SK-N-SH treated with all-trans-retinoic acid at 6 μM for 48 hours (cell line): ENCODE data around the gene PLXNC1.

Experiments
- CSDC2 ChIP-seq: fragments of 250-450 bp; sonication (Bioruptor Pico); IDR thresholded peaks from 2 replicates; pipeline ENCODE4 v1.5.0; 2020; ENCODE audit warnings: mild to moderate bottlenecking, moderate library complexity
- ESRRG ChIP-seq: fragments of 250-450 bp; sonication (Bioruptor Pico); IDR thresholded peaks from 2 replicates; pipeline ENCODE4 v1.6.1; 2021; ENCODE audit warnings: mild to moderate bottlenecking
- RARB ChIP-seq: fragments of 250-450 bp; sonication (Bioruptor Pico); IDR thresholded peaks from 2 replicates; pipeline ENCODE4 v1.8.0; 2021; ENCODE audit warnings: mild to moderate bottlenecking, moderate library complexity
- ZNF565 ChIP-seq: fragments of 450-650 bp; formaldehyde crosslinking; conservative IDR thresholded peaks from 2 replicates; pipeline ENCODE4 v1.5.0; 2020; ENCODE audit warnings: low read depth, mild to moderate bottlenecking, moderate library complexity

DNA sequence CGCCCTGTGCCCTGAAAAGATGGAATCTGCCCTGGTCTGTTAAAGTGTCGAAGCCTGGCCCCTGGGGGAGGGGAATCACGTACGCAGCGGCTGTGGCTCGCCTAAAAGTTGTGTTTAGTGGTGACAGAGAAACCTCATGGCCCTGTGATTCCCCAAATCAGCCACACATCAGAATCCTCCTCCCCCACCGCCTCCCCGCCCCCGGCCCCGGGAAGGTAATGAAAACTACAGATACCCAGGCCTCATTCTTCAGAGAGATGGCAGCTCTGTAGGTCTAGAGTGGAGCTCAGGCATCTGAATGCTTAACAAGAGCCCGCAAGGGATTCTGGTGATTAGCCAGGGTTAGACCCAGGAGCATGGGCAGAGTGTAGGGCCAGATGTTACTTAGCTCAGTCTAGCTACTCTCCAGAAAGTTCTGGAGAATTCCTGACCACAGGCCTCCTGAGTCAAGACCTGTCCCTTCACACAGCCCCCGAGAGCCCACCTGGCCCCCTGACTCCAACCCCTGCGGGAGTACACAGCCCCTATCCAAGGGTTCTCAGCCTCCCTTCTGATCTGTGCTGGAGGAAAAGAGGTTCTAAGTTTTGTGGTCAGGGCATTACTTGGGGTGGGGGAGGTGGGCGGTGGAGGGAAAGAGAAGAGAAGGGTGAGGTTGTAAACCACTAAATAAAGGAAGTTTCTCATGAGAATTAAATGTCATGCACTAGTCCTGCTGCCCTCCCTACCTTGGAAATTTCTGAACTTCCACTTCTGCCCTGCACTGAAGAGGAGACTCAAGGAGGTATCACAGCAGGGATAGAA is 114.8 kb downstream of the PLXNC1 start:
- TF ChIP-seq RARB (no peak), CSDC2 (CRISPR knock-in tag) (no peak), ZNF565 (no peak), ESRRG (no peak)
